Aorta (tissue), 5 donors: ENCODE data around the gene CRYGN. TPM values are rescaled to one million over a fixed set of nuclear protein-coding genes. Genes with fewer than 3 reads are reported as not detected.

ENCODE experiments used
- ATAC-seq: fragments of 200-7000 bp; cut with Tn5 transposase; one replicate; pipeline ENCODE4 v1.9.1; 2022; ENCODE audit warnings: moderate library complexity; ENCODE audit not compliant: low FRiP score
- DNase-seq, 2 donors: peaks; one replicate each; pipeline ENCODE4 v3.0.0-alpha.2; 2020
- H3K27ac ChIP-seq, 2 donors: one replicate each; pipeline ENCODE4 v1.5.1; 2013; ENCODE audit warnings: low read length in 2 of 2, mild to moderate bottlenecking in 2 of 2, moderate library complexity in 2 of 2, control low read depth in 1 of 2, inconsistent platforms in 1 of 2, low read depth in 1 of 2
- H3K27me3 ChIP-seq, 2 donors: one replicate each; pipeline ENCODE4 v1.6.1; 2013; ENCODE audit warnings: control low read depth in 1 of 2, low read length in 1 of 2, mild to moderate bottlenecking in 1 of 2, moderate library complexity in 1 of 2; ENCODE audit not compliant: insufficient read depth in 2 of 2, control insufficient read depth in 1 of 2
- H3K36me3 ChIP-seq, 2 donors: one replicate each; pipeline ENCODE4 v1.6.1; 2013; ENCODE audit warnings: control low read depth in 1 of 2, low read length in 1 of 2, mild to moderate bottlenecking in 1 of 2; ENCODE audit not compliant: insufficient read depth in 2 of 2, control insufficient read depth in 1 of 2
- H3K4me1 ChIP-seq, 2 donors: one replicate each; pipeline ENCODE4 v1.6.1; 2013; ENCODE audit warnings: low read length in 2 of 2, control low read depth in 1 of 2, mild to moderate bottlenecking in 1 of 2, moderate library complexity in 1 of 2; ENCODE audit not compliant: insufficient read depth in 2 of 2, control insufficient read depth in 1 of 2
- H3K4me3 ChIP-seq, 2 donors: one replicate each; pipeline ENCODE4 v1.5.1; 2013; ENCODE audit warnings: low read length in 2 of 2, control low read depth in 1 of 2, mild to moderate bottlenecking in 1 of 2
- H3K9me3 ChIP-seq: one replicate; pipeline ENCODE4 v1.6.1; 2013; ENCODE audit warnings: mild to moderate bottlenecking, low read length; ENCODE audit not compliant: control insufficient read depth
- WGBS, 2 donors: extraction: QIAGEN DNeasy Blood & Tissue Kit; methylation state at CpG; one replicate each; pipeline ENCODE4 v1.1.7; 2013; 5-methylcytosine and 5-hydroxymethylcytosine counted together
- intact Hi-C, 2 donors: fragments of 100-400 bp; cut with DNase I; formaldehyde crosslinking; loops; one replicate each; pipeline versions ENCODE4 v1.14.2 to v1.15.0; 2022
- polyA plus RNA-seq, 2 donors: library from polyadenylated mRNA; stranded (reverse); fragments of 200-250 nt; gene quantifications; one replicate each; pipeline ENCODE4 v1.2.3, GENCODE V29; 2013
- total RNA-seq, 2 donors: library from RNA; stranded (reverse); fragmentation: NEBNext Ultra II Directional; extraction: Animal tissue kit (Norgen Biotek cat#: 25700); gene quantifications; one replicate each; pipeline ENCODE4 v1.2.1, GENCODE V29; 2021
- donor health status: healthy with polysubstance abuse.
- donor health status: Bipolar disorder and iron deficiency.
- donor health status: DM: no; HTN: no; CAD: no.
- donor health status: DM: no; HTN: no; CAD: no.
- donor health status: DM: yes; HTN: yes; CAD: no.

Gene CRYGN
- total and polyA plus RNA-seq, 4 donors = 0.56 to 1.7 (median 1.1) TPM

DNA sequence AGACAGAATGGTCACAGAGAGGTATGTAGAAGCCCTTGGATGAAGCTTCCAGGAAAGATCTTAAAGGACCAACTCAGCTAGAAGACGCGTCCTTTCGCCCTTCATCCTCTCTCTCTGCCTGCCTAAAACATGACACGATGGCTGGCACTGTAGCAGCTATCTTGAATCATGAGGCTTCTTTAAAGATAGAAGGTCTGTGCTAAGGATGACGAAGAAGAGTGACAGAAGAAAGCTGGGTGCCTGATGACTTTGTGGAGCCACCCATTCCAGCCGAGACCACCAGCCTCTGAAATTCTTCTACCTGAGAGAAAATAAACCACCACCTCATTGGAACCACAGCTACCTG lies 55.6 kb downstream of the CRYGN start:
- no peaks in the 10 kb centered on the region for H3K36me3 ChIP-seq
- whole genome bisulfite sequencing, 2 donors = 81 to 98% methylated on average over 6 of the region's 6 CpGs
- H3K27ac ChIP-seq = no peak overlapping the region
- intact Hi-C loops = no loop called here
- no peak overlapping the region for H3K4me3 ChIP-seq
- H3K9me3 ChIP-seq = no peaks in the 10 kb centered on the region
- no peaks in the 10 kb centered on the region for H3K4me1 ChIP-seq
- no peaks in the 10 kb centered on the region for H3K27me3 ChIP-seq
- no peak for ATAC-seq
- no peak for DNase-seq

DNA sequence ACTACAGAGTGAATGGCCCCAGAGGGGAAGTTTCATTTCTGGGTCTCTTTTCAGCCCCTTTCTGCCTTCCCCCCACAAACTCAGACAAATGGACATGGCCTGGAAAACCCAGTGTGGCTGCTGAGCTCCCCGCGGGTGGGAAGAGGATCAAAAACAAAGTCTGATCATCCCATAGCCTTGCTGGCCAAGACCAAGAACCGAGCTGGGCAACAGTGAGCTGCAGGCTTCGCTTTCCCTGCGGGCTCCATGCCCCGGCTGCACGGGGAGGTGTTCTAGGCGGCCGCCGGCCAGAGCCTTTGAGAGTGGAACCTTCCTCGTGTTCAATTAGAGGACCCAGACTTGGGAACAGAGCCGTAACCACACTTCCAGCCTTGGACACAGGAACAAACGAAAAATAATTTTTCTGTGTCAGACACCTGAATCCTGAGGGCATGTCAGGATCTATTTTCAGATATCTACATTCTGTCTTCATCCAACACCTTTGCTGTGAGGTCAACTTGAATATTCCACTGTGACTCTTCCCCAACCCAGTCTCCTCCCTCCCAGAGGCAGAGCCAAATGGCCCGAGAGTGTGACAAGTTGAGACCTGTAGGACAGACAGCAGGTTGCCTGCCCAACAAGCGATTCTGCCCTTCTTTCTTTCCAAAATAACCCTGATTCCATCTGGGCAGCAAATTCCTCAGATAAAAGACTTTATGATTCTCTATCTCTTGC lies 56.1 kb downstream of the CRYGN start:
- Histone ChIP-seq H3K27me3 (no peaks in the 10 kb centered on the region), H3K9me3 (no peaks in the 10 kb centered on the region), H3K4me1 (no peaks in the 10 kb centered on the region), H3K4me3 (no peak overlapping the region), H3K27ac (no peak overlapping the region), H3K36me3 (no peaks in the 10 kb centered on the region)
- 94% methylated on average over 15 of the region's 15 CpGs for WGBS, 2 donors
- ATAC-seq (no peak), DNase-seq (no peak)
- intact Hi-C loops = no loop called here

GRCh38 chr7:151382079-151382885 lies 57.7 kb downstream of the CRYGN start:
- H3K27me3 ChIP-seq = no peaks in the 10 kb centered on the region
- H3K4me3 ChIP-seq = no peak overlapping the region
- no peak for ATAC-seq
- H3K36me3 ChIP-seq = peaks cover 0 to 1% of the 10 kb centered on the region in 2 donors
- intact Hi-C loops = no loop called here
- no peak for DNase-seq
- H3K4me1 ChIP-seq = no peaks in the 10 kb centered on the region
- H3K27ac ChIP-seq = no peak overlapping the region
- 61 to 78% methylated on average over 37 of the region's 37 CpGs for WGBS, 2 donors
- no peaks in the 10 kb centered on the region for H3K9me3 ChIP-seq

DNA sequence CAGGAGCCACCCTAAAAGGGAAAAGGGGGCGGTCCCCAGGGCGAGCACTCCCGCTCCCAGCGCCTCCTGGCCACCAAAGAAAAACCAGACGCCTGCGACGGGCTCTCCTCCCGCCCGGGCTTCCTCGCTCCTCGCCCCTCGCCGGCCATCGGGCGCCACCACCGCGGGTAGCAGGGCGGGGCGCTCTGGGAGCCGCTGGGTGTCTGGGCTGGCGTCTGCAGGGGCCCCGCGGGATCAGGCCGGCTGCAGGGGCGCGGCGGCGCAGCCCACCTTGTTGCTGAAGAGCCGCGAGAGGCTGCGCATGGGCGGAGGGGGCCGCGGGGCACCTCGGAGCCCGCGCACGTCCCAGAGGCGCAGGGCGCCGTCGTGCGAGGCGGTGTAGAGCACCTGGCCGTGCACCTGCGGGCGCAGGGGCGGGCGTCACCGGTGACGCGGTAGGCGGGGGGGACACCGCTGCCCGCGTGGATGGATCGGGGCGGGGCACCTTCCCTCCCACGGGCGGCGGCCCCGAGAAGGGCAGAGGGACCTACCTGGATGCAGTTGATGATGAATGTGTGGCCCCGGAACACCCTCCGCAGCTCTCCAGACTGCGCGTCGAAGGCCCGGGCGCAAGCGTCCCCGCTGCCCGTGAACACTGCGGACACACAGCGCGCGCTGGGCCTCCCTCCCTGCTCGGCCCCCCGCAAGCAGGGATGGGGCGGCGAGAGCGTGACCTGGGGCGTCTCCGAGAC lies 58.4 kb downstream of the CRYGN start:
- H3K36me3 ChIP-seq = peaks cover 0 to 1% of the 10 kb centered on the region in 2 donors
- WGBS, 2 donors = 17 to 27% methylated on average over 70 to 83 of the region's 83 CpGs
- H3K27me3 ChIP-seq = no peaks in the 10 kb centered on the region
- DNase-seq = no peak
- ATAC-seq = peak; percentile 49
- no peak overlapping the region for H3K4me3 ChIP-seq
- intact Hi-C loops = no loop called here
- H3K27ac ChIP-seq = no peak overlapping the region
- H3K9me3 ChIP-seq = no peaks in the 10 kb centered on the region
- no peaks in the 10 kb centered on the region for H3K4me1 ChIP-seq

DNA sequence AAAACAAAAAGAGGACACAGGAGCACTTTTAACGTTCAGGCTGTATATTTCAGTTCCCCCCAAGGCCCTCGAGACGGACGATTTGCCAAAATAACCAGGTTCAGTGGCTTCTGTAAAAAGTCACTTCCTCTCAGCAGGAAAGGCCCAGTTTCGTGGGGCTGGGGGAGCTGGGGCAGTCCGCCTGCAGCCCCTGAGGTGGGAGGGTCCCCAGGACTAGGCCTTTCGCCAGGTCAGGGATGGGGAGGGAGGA lies 58.9 kb downstream of the CRYGN start:
- intact Hi-C loops = no loop called here
- no peaks in the 10 kb centered on the region for H3K27me3 ChIP-seq
- ATAC-seq = no peak
- peaks cover 0 to 1% of the 10 kb centered on the region in 2 donors for H3K36me3 ChIP-seq
- DNase-seq = no peak
- H3K27ac ChIP-seq = no peak overlapping the region
- H3K4me3 ChIP-seq = no peak overlapping the region
- 10% methylated on average over 7 of the region's 7 CpGs for WGBS, 2 donors
- no peaks in the 10 kb centered on the region for H3K4me1 ChIP-seq
- H3K9me3 ChIP-seq = no peaks in the 10 kb centered on the region

DNA sequence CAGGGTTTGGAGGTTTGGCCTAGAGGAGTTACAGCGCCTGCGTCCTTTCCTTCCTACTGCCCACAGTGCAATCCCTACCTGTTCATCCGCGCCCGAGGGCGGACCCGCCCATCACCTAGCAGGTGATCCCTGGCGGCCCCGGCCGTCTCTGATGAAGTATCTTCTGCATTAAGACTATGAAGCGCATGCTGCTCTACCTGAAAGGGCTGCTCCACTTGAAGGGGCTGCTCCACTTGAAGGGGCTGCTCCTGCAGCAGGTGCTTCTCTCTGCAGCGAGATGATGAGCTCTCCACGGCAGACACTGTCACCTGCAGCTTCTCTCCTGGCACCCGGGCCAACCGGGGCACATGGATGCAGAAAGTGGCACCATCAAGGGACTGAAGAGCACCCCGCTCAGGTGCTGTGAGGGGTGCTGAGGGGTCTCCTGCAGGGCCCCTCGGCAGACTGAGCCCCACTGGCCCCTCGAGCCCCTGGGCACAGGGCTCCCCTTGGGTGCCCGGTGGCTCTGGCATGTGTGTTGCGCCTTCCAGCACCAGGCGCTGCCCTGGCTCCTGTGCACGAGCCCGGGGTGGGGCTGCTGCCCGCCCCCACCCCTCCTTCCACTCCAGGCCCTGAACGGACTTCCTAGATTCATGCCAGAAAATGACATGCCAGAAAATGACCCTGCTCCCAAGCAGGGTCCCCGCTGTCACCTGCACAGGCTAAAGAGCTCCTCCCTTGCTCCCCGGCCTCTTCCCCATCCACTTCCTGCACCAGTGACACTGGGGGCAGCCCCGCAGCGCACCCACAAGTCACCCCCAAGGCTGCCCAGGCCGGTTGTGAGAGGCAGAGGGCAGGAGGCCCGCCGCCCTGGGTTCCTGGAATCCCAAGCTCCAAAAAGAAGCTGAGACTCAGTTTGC lies 59.5 kb downstream of the CRYGN start:
- peaks cover 0 to 1% of the 10 kb centered on the region in 2 donors for H3K36me3 ChIP-seq
- intact Hi-C loops = no loop called here
- WGBS, 2 donors = 86 to 88% methylated on average over 31 to 32 of the region's 32 CpGs

GRCh38 chr7:151379534-151380198 lies 60.3 kb downstream of the CRYGN start:
- Histone ChIP-seq H3K27me3 (no peaks in the 10 kb centered on the region), H3K36me3 (peaks cover 0 to 1% of the 10 kb centered on the region in 2 donors), H3K27ac (no peak overlapping the region), H3K4me3 (no peak overlapping the region), H3K9me3 (no peaks in the 10 kb centered on the region), H3K4me1 (no peaks in the 10 kb centered on the region)
- intact Hi-C loops = no loop called here
- WGBS, 2 donors = 92% methylated on average over 25 of the region's 25 CpGs
- ATAC-seq = no peak
- no peak for DNase-seq

More for the DNA sequence above, 59.5 kb downstream of the CRYGN start:
- Histone ChIP-seq H3K4me3 (no peak overlapping the region), H3K27ac (no peak overlapping the region), H3K4me1 (no peaks in the 10 kb centered on the region), H3K9me3 (no peaks in the 10 kb centered on the region), H3K27me3 (no peaks in the 10 kb centered on the region)
- DNase-seq (no peak), ATAC-seq (no peak)

GRCh38 chr7:151379193-151379520 lies 60.8 kb downstream of the CRYGN start:
- Histone ChIP-seq H3K4me1 (no peaks in the 10 kb centered on the region), H3K9me3 (no peaks in the 10 kb centered on the region), H3K27me3 (no peaks in the 10 kb centered on the region), H3K4me3 (no peak overlapping the region), H3K36me3 (peaks cover 0 to 3% of the 10 kb centered on the region in 2 donors), H3K27ac (no peak overlapping the region)
- intact Hi-C loops = no loop called here
- DNase-seq (no peak), ATAC-seq (no peak)
- 91 to 94% methylated on average over 6 of the region's 6 CpGs for WGBS, 2 donors
